Measurements from ENCODE around the gene MAN2A1. TPM values are rescaled to one million over a fixed set of nuclear protein-coding genes. Genes with fewer than 3 reads are reported as not detected.

MAN2A1 gene
- total RNA-seq, 1 experiment from 2014 or later: 21.8 TPM

- H3K27me3 ChIP-seq (ENCODE audit: low read length): no peaks in the 10 kb centered on the region
- no peaks in the 10 kb centered on the region for H4K20me1 ChIP-seq (ENCODE audit: low read length)
- H2AFZ ChIP-seq (ENCODE audit: low read length): no peak overlapping the region
- no peak overlapping the region for H3K4me3 ChIP-seq (ENCODE audit: low read length)
- CTCF ChIA-PET: no interaction called here
- H3K9ac ChIP-seq (ENCODE audit: low read length): no peak overlapping the region
- intact Hi-C loops (cut with micrococcal nuclease): no loop called here
- peaks cover 9% of the 10 kb centered on the region for H3K4me1 ChIP-seq (ENCODE audit: insufficient read depth, low read length)
- no peaks in the 10 kb centered on the region for H3F3A ChIP-seq (ENCODE audit: low read length, unreplicated experiment)
- TF ChIP-seq CTCF (conservative IDR thresholded peaks at IDR 0.05; ENCODE audit: low read depth, low read length) (no peak), EZH2 (IDR thresholded peaks at IDR 0.05; ENCODE audit: low read length, unreplicated experiment) (no peak), EZH2phosphoT487 (IDR thresholded peaks at IDR 0.05; ENCODE audit: borderline replicate concordance, low read length) (no peak)
- H3K9me3 ChIP-seq (ENCODE audit: low read length): no peaks in the 10 kb centered on the region
- no peaks in the 10 kb centered on the region for H3K36me3 ChIP-seq (ENCODE audit: low read depth, low read length)
- POLR2A ChIA-PET (ENCODE audit: unreplicated experiment): no interaction called here
- BruUV-seq (replicated peaks): no TSS peak
- no peaks in the 10 kb centered on the region for H3K9me2 ChIP-seq (replicated peaks; ENCODE audit: low read length)
- no peak for DNase-seq
- no peak for ATAC-seq
- H3K4me2 ChIP-seq (ENCODE audit: low read length): no peak overlapping the region
- H3K27ac ChIP-seq (ENCODE audit: low read length): no peak overlapping the region
- no peaks in the 10 kb centered on the region for H3K79me2 ChIP-seq (ENCODE audit: low read length)
Observed at GRCh38 chr5:109762821-109763220, 73.1 kb downstream of the MAN2A1 start.

DNA sequence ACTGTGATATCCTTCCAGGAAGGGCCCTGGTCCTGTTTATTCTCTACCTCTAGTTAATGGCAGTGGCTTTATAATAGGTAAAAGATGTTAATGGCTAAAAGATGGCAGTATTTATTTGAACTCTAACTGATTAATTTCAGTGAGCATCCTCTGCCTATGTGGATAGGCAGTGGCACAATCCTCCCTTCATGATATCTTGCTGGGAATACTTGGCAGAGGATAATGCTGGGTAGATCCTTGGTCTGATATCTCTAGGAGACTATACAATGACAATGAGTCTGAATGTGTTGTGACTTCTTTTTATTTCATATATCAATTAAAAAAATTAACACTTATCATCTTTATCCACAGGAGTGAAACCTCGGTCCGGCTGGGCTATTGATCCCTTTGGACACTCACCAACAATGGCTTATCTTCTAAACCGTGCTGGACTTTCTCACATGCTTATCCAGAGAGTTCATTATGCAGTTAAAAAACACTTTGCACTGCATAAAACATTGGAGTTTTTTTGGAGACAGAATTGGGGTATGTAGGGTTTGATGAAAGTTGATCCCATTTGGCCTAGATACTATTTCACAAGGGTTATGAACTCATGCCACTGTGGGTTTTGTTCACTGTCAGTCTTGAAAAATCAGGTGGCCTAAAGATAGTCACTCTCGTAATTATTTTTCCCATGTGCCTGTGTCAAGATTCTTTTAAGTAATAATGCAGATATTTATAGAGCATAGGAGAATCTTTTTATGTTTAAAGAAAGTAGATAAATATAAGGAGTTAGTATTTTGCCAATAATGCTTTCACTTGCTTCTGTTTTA, 77.7 kb downstream of the MAN2A1 start:
- H3K4me2 ChIP-seq (ENCODE audit: low read length): no peak overlapping the region
- no peaks in the 10 kb centered on the region for H3K9me2 ChIP-seq (replicated peaks; ENCODE audit: low read length)
- no peak overlapping the region for H3K9ac ChIP-seq (ENCODE audit: low read length)
- CTCF ChIA-PET: no interaction called here
- H3K9me3 ChIP-seq (ENCODE audit: low read length): no peaks in the 10 kb centered on the region
- peaks cover 13% of the 10 kb centered on the region for H3K4me1 ChIP-seq (ENCODE audit: insufficient read depth, low read length)
- no peaks in the 10 kb centered on the region for H3K79me2 ChIP-seq (ENCODE audit: low read length)
- peaks cover 2% of the 10 kb centered on the region; the same call in 1 of the 2 replicates for H3K36me3 ChIP-seq (ENCODE audit: low read depth, low read length)
- no peaks in the 10 kb centered on the region for H4K20me1 ChIP-seq (ENCODE audit: low read length)
- no peaks in the 10 kb centered on the region for H3K27me3 ChIP-seq (ENCODE audit: low read length)
- no peak overlapping the region for H2AFZ ChIP-seq (ENCODE audit: low read length)
- no TSS peak for BruUV-seq (replicated peaks)
- intact Hi-C loops (cut with micrococcal nuclease): no loop called here
- no peak overlapping the region for H3K4me3 ChIP-seq (ENCODE audit: low read length)
- ATAC-seq (no peak), DNase-seq (no peak)
- no peak overlapping the region for H3K27ac ChIP-seq (ENCODE audit: low read length)
- TF ChIP-seq EZH2phosphoT487 (IDR thresholded peaks at IDR 0.05; ENCODE audit: borderline replicate concordance, low read length): no peak
- TF ChIP-seq EZH2 (IDR thresholded peaks at IDR 0.05; ENCODE audit: low read length, unreplicated experiment): no peak
- TF ChIP-seq CTCF (conservative IDR thresholded peaks at IDR 0.05; ENCODE audit: low read depth, low read length): no peak
- POLR2A ChIA-PET (ENCODE audit: unreplicated experiment): no interaction called here
- H3F3A ChIP-seq (ENCODE audit: low read length, unreplicated experiment): no peaks in the 10 kb centered on the region

DNA sequence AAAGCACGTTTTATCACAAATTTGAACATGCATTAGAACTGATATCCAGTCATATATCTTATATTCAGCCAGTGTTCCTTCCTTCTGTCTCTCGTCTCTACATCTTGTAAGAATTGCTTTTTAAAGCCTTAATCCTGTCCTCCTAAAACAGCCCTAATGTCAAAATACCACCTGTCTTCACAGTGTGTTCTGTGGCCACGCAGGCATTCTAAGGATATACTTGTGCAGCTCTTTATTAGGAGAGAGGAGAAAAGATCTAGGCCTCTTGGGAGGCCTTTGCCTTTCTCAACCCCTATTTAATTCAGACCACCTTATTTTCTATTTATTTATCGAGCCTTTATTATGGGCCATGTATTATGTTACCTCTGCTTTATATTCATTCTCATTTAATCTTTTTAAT, 78.3 kb downstream of the MAN2A1 start:
- TF ChIP-seq EZH2 (IDR thresholded peaks at IDR 0.05; ENCODE audit: low read length, unreplicated experiment) (no peak), EZH2phosphoT487 (IDR thresholded peaks at IDR 0.05; ENCODE audit: borderline replicate concordance, low read length) (no peak), CTCF (conservative IDR thresholded peaks at IDR 0.05; ENCODE audit: low read depth, low read length) (no peak)
- BruUV-seq (replicated peaks): no TSS peak
- no peak overlapping the region for H3K4me2 ChIP-seq (ENCODE audit: low read length)
- ChIA-PET CTCF (no interaction called here), POLR2A (ENCODE audit: unreplicated experiment) (no interaction called here)
- no peaks in the 10 kb centered on the region for H3K27me3 ChIP-seq (ENCODE audit: low read length)
- peaks cover 13% of the 10 kb centered on the region for H3K4me1 ChIP-seq (ENCODE audit: insufficient read depth, low read length)
- H2AFZ ChIP-seq (ENCODE audit: low read length): no peak overlapping the region
- H4K20me1 ChIP-seq (ENCODE audit: low read length): no peaks in the 10 kb centered on the region
- no peak for ATAC-seq
- H3K36me3 ChIP-seq (ENCODE audit: low read depth, low read length): peaks cover 2% of the 10 kb centered on the region; the same call in 1 of the 2 replicates
- no peaks in the 10 kb centered on the region for H3K79me2 ChIP-seq (ENCODE audit: low read length)
- H3K27ac ChIP-seq (ENCODE audit: low read length): no peak overlapping the region
- H3F3A ChIP-seq (ENCODE audit: low read length, unreplicated experiment): no peaks in the 10 kb centered on the region
- no peak for DNase-seq
- no peaks in the 10 kb centered on the region for H3K9me2 ChIP-seq (replicated peaks; ENCODE audit: low read length)
- no peak overlapping the region for H3K9ac ChIP-seq (ENCODE audit: low read length)
- H3K4me3 ChIP-seq (ENCODE audit: low read length): no peak overlapping the region
- intact Hi-C loops (cut with micrococcal nuclease): no loop called here
- no peaks in the 10 kb centered on the region for H3K9me3 ChIP-seq (ENCODE audit: low read length)
